ENCODE results near the gene TTC36.
"Not testable (repeated sequence)": the region's sequence is repeated elsewhere in the genome, so short reads cannot be mapped to it uniquely, and the experiment has no call there.

Gene TTC36

GRCh38 chr11:118532091-118532490, 4.8 kb downstream of the TTC36 start:
- no peak for DNase-seq (ENCODE audit: low read depth)

DNA sequence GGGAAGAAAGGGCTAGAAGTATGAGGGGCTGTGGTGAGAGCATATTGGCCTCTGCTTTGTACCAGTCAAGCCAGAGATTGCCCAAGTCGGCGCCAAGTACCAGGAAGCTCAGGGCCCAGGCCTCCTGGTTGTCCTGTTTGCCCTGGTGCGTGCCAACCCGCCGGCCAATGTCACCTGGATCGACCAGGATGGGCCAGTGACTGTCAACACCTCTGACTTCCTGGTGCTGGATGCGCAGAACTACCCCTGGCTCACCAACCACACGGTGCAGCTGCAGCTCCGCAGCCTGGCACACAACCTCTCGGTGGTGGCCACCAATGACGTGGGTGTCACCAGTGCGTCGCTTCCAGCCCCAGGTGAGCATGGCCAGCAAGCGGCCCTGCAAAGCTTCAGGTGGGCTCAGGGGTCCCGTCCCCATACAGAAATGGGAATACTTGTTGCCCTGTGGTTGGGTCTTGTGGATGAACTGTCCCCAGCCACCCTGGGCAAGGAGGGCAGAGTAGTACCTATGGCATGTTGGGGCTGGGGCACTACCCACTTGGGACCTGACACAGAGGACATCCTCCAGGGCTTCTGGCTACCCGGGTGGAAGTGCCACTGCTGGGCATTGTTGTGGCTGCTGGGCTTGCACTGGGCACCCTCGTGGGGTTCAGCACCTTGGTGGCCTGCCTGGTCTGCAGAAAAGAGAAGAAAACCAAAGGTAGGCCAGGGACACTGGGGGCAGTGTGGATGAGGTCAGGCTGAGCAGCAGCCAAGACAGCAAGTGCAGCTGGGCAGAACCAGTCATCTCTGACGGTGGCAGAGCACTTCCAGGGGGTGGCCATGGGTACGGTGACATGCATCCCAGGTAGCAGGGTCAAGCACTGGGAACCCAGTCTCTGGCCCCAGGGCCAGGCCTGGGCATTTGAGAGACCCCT, 5.8 kb downstream of the TTC36 start:
- no peak for DNase-seq (ENCODE audit: low read depth)

DNA sequence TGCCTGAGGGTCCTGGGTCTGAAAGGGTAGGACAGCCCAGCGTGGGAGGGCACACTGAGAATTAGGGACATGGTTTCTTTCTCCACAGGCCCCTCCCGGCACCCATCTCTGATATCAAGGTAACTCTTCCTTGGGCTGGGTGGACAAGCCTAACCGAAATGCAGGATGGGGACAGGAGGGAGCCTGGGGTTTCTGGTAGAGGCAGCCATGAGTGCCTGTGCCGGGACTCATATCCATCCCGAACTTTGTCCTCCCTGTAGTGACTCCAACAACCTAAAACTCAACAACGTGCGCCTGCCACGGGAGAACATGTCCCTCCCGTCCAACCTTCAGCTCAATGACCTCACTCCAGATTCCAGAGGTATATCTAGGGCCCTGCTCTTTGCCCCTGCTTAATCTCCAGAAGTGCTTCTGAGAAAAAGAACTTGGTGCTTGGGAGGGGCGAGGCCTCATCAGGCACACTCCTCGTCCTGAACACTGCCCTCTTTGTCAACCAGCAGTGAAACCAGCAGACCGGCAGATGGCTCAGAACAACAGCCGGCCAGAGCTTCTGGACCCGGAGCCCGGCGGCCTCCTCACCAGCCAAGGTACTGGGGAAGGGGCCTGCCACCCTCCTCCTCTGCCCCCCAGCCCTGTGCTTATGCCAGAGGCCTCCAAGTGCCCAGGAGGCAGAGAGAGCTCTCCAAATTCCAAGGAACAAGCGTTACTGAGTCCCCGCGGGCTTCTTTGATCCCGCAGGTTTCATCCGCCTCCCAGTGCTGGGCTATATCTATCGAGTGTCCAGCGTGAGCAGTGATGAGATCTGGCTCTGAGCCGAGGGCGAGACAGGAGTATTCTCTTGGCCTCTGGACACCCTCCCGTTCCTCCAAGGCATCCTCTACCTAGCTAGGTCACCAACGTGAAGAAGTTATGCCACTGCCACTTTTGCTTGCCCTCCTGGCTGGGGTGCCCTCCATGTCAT, 6.8 kb downstream of the TTC36 start:
- DNase-seq (ENCODE audit: low read depth) = no peak

DNA sequence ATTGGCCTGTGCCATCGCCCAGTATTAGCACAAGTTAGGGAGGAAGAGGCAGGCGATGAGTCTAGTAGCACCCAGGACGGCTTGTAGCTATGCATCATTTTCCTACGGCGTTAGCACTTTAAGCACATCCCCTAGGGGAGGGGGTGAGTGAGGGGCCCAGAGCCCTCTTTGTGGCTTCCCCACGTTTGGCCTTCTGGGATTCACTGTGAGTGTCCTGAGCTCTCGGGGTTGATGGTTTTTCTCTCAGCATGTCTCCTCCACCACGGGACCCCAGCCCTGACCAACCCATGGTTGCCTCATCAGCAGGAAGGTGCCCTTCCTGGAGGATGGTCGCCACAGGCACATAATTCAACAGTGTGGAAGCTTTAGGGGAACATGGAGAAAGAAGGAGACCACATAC, 8.0 kb downstream of the TTC36 start:
- no peak for DNase-seq (ENCODE audit: low read depth)

DNA sequence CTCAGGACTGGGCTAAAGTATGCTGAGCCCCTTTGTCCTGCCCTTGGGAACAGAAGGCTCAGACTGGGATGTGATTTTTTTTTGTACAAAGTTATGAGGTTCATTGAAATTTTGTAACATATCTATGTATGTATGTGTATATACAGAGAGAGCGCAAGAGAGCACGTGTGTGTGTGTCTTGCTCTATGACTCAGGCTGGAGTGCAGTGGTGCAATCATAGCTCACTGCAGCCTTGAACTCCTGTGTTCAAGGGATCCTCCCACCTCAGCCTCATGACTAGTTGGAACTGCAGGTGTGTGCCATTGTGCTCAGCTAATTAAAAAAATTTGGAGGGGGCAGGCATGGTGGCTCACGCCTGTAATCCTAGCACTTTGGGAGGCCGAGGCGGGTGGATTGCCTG, 9.5 kb downstream of the TTC36 start:
- no peak for DNase-seq (ENCODE audit: low read depth)

GRCh38 chr11:118537409-118537980, 10.2 kb downstream of the TTC36 start:
- no peak for DNase-seq (ENCODE audit: low read depth)

DNA sequence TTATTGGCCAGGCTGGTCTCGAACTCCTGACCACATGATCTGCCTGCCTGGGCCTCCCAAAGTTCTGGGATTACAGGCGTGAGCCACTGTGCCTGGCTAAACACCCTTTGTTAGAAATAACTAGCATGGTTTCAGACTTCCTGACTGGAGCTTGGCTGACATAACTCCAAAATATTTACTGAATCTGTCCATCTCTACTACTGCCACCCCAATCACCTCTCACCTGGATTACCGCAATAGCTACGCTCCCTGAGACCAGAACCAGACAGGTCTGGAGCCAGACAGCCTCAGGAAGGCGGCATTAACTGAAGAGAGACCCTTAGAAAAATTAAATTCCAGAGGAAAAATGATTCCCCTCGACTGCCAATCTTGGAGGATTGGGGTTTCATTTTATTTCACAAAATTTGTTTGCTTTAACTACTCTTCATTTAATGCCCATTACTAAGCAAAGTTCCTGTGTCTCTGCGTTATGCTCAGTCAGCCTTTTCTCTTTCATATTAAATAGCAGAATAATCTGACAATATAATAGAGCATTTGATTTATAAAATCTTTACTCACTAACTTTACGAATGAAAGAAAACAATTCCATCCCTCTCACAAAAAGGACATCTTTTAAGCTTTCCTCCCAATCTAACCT, 16.9 kb downstream of the TTC36 start:
- DNase-seq (ENCODE audit: low read depth) = no peak

- DNase-seq (ENCODE audit: low read depth) = no peak
Measured at GRCh38 chr11:118544647-118545010, 17.4 kb downstream of the TTC36 start.

GRCh38 chr11:118545533-118545932, 18.3 kb downstream of the TTC36 start:
- no peak for DNase-seq (ENCODE audit: low read depth)

GRCh38 chr11:118547132-118547531, 19.9 kb downstream of the TTC36 start:
- no peak for DNase-seq (ENCODE audit: low read depth)

- no peak for DNase-seq (ENCODE audit: low read depth)
Measured at GRCh38 chr11:118552341-118552740, 25.1 kb downstream of the TTC36 start.

DNA sequence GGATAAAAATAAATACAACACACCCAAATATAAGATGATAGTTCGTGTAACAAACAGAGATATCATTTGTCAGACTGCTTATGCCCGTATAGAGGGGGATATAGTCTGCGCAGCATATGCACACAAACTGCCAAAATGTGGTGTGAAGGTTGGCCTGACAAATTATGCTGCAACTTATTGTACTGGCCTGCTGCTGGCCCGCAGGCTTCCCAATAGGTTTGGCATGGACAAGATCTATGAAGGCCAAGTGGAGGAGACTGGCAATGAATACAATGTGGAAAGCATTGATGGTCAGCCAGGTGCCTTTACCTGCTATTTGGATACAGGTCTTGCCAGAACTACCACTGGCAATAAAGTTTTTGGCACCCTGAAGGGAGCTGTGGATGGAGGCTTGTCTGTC, 33.5 kb downstream of the TTC36 start:
- DNase-seq (ENCODE audit: low read depth) = no peak

GRCh38 chr11:118565051-118565450, 37.8 kb downstream of the TTC36 start:
- DNase-seq (ENCODE audit: low read depth) = no peak

DNA sequence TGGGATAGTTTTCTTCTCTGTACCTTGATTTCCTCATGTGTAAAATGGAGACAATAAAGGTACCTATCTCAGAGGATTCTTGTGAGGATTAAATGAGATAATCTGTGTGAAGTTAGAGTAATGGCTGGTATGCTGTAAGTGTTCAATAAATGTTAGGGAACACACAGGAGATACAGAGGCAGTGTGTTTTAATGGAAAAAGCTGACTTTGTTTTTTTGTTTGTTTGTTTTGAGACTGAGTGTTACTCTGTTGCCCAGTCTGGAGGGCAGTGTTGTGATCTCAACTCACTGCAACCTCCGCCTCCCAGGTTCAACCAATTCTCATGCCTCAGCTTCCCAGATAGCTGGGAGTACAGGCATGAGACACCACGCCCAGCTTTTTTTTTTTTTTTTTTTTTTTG, 42.4 kb downstream of the TTC36 start:
- DNase-seq (ENCODE audit: low read depth) = no peak

- DNase-seq (ENCODE audit: low read depth) = no peak
Measured at GRCh38 chr11:118570787-118571186, 43.5 kb downstream of the TTC36 start.

- not testable (repeated sequence) for DNase-seq (ENCODE audit: low read depth)
Measured at GRCh38 chr11:118571701-118572060, 44.4 kb downstream of the TTC36 start.

GRCh38 chr11:118572061-118572980, 45.0 kb downstream of the TTC36 start, which contains the start of gene ARCN1:
ARCN1 (plus strand) TSS chr11:118572409; CDS start chr11:118572548, 139 bp downstream.
- DNase-seq (ENCODE audit: low read depth) = peak; percentile 62

DNA sequence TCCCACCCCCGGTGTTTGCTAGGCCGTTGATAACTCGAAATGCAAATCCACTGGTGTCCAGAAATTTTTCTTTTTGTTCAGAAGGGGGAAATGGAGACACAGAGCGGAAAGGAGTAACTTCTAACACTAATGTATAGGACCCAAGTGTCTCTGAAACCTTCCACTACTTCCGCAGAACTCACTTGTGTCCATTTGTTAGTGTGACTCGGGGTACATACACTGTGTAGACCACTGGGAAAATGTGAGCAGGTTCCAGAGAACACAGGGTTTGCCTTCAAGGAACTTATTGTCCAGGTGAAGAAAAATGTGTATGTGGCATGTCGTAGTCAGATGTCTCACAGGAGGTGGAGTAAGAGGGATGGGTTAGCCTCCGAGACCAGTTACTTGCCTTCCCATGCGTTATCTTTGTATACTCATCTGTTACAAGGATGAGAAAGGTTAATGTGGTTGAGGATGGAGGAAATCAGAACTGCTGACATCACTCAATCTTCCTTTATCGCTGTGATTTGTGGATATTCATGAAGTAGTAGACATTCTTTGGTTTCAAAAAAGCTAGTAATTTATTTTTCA, 45.8 kb downstream of the TTC36 start:
- DNase-seq (ENCODE audit: low read depth) = no peak

DNA sequence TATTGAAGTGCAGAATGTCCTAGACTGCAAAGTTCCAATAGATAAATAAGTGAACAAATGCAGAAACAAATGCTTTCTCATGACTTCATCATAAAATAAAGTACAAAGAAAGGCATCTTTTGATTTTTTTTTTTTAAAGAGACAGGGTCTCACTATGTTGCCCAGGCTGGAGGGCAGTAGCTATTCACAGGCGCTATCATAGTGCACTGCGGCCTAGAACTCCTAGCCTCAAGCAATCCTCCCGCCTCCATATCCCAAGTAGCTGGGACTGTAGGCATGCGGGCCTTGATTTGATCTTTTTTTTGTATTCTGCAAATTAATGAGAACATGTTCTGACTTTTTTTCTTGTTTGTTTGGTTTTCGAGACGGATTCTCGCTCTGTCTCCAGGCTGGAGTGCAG, 47.4 kb downstream of the TTC36 start:
- no peak for DNase-seq (ENCODE audit: low read depth)

DNA sequence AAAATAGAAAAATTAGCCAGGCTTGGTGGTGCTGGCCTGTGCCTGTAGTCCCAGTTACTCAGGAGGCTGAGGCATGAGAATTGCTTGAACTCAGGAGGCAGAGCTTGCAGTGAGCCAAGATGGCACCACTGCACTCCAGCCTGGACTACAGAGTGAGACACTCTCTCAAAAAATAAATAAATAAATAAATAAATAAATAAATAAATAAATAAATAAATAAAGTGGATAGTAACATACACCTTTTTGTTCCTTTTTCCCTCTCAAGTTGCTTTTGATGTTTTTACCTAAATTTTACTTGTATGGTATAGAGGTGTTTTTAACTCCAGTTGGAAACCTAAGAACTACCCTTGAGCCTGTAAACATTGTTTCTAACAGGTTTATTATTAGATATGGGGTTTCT, 50.7 kb downstream of the TTC36 start:
- DNase-seq (ENCODE audit: low read depth) = not testable (repeated sequence)
